ENCODE measurements around the gene SLAIN1.

SLAIN1 gene

DNA sequence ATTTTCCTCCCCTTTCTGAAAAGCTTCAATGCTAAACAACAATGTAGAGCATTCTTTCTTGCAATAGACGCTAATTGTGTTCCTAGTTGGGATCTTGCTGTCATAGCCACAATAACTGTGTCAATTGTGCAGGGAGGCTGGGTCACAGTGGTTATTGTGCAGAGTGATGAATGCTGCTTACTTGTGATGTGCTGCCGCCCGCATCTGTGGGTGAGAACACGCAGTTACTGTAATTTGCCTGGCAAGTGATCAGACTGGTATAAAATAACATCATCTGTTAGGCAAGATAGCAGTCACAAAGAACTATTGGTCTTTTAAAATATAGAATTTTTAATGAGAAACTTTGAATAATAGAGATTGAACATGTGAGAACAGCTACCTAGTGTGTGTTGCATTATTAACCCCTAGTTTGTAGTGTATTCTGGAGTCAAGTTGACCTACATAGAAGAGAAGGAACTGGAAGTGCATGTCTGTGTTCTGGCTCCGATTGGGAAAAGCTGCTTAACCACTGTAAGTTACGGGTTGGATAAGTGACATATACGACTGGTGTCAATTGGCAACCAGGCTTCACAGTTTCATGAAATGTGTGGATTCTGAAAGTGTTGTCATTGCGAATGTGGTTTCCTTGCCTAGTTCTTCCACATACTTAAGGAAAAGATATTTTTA, 43.6 kb downstream of the SLAIN1 start:
- in situ Hi-C loops (cut with HindIII; ENCODE audit: low pct_ligation_motif_present, low pct_unique_long_range_greater_than_20kb, low sequenced_read_pairs): no loop called here
- DNase-seq: no peak

- no peak for DNase-seq
- in situ Hi-C loops (cut with HindIII; ENCODE audit: low pct_ligation_motif_present, low pct_unique_long_range_greater_than_20kb, low sequenced_read_pairs): no loop called here
These were observed 44.1 kb downstream of the SLAIN1 start for GRCh38 chr13:77741597-77741972.

- no peak for DNase-seq
- in situ Hi-C loops (cut with HindIII; ENCODE audit: low pct_ligation_motif_present, low pct_unique_long_range_greater_than_20kb, low sequenced_read_pairs): no loop called here
These were observed 45.3 kb downstream of the SLAIN1 start for GRCh38 chr13:77742801-77743200.

- in situ Hi-C loops (cut with HindIII; ENCODE audit: low pct_ligation_motif_present, low pct_unique_long_range_greater_than_20kb, low sequenced_read_pairs): no loop called here
- no peak for DNase-seq
These were observed 48.3 kb downstream of the SLAIN1 start for GRCh38 chr13:77745784-77746183.

DNA sequence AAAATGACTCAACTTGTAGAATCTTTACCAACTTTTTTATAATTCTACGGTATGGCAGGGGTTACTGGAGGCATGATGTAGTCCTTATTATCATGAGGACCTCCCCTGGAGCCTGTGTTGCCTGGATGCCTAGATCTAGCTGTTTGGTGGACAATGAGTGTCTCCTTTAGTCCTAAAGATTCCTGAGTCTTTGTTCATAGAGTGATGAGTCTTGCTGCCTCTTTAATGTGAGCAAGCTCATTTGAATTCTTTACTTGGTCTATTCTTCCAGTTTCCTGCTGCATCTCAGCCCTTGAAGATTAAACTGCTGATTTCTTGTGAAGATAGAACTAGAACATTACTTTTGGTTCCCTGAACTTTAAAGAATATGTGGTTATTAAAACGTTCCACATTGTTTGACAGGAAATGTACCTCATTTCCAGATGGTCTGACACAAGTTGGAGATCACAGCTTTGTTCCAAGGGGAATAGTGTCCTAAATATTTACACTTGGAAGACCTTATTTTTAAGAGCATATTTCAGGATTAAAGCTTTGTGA, 51.9 kb downstream of the SLAIN1 start:
- in situ Hi-C loops (cut with HindIII; ENCODE audit: low pct_ligation_motif_present, low pct_unique_long_range_greater_than_20kb, low sequenced_read_pairs): no loop called here
- DNase-seq: no peak

- in situ Hi-C loops (cut with HindIII; ENCODE audit: low pct_ligation_motif_present, low pct_unique_long_range_greater_than_20kb, low sequenced_read_pairs): no loop called here
- peak; percentile 47 for DNase-seq
These were observed 54.3 kb downstream of the SLAIN1 start for GRCh38 chr13:77751513-77752456.

DNA sequence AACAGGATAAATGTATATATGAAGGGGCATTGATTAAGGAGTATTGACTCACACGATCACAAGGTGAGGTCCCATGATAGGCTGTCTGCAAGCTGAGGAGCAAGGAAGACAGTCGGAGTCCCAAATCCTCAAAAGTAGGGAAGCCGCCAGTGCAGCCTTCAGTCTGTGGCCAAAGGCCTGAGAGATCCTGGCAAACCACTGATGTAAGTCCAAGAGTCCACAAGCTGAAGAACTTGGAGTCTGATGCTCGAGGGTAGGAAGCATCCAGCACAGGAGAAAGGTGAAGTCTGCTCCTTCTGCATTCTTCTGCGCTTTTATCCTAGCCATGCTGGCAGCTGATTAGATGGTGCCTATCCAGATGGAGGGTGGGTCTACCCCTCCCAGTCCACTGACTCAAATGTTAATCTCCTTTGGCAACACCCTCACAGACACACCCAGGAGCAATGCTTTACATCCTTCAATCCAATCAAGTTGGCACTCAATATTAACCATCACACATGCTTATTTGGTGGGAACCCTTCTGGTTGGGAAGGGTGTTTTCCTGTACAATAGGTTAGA, 55.1 kb downstream of the SLAIN1 start:
- DNase-seq: no peak
- in situ Hi-C loops (cut with HindIII; ENCODE audit: low pct_ligation_motif_present, low pct_unique_long_range_greater_than_20kb, low sequenced_read_pairs): no loop called here

DNA sequence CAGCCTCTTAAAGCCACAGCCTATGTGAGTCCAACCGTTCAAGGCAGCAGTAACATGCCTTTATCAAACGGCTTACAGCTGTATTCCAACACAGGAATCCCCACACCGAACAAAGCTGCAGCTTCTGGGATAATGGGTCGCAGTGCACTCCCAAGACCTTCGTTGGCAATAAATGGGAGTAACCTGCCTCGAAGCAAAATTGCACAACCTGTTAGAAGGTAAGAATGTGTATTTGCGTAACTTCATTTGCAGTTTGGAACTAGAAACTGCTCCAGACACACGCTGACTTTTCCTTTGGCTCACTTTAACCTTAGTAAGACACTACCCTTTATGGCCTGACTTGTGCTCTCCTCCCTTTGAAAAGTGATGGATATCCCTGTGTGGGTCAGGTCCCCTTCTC, 63.4 kb downstream of the SLAIN1 start:
- no peak for DNase-seq

GRCh38 chr13:77767413-77767812, 69.9 kb downstream of the SLAIN1 start:
- in situ Hi-C loops (cut with HindIII; ENCODE audit: low pct_ligation_motif_present, low pct_unique_long_range_greater_than_20kb, low sequenced_read_pairs): no loop called here
- DNase-seq: no peak

More for the DNA sequence above, 63.4 kb downstream of the SLAIN1 start:
- in situ Hi-C loops (cut with HindIII; ENCODE audit: low pct_ligation_motif_present, low pct_unique_long_range_greater_than_20kb, low sequenced_read_pairs): no loop called here

DNA sequence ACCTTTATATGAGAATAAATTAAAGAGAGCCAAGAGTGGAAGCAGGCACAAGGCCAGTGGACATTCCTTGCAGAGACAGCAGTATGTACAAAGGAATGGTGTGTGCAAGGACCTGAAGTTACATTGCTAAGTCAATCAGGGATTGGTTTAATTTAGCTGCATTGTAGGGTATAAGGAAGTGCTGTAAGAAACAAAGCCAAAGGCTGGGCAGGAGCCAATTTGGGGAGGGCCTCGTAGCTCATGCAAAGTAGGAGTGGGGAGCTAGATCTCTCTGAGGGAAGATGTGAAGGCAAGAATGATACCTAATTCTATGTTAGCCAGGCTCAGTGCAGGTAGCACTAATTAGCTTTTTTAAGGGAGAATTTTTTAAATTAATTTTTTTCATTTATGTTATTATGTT, 76.7 kb downstream of the SLAIN1 start:
- in situ Hi-C loops (cut with HindIII; ENCODE audit: low pct_ligation_motif_present, low pct_unique_long_range_greater_than_20kb, low sequenced_read_pairs): no loop called here
- no peak for DNase-seq

GRCh38 chr13:77776704-77777103, 79.2 kb downstream of the SLAIN1 start:
- in situ Hi-C loops (cut with HindIII; ENCODE audit: low pct_ligation_motif_present, low pct_unique_long_range_greater_than_20kb, low sequenced_read_pairs): no loop called here
- DNase-seq: no peak

- in situ Hi-C loops (cut with HindIII; ENCODE audit: low pct_ligation_motif_present, low pct_unique_long_range_greater_than_20kb, low sequenced_read_pairs): no loop called here
- peak; percentile 53 for DNase-seq
These were observed 82.2 kb downstream of the SLAIN1 start for GRCh38 chr13:77779552-77780272.

GRCh38 chr13:77781808-77782207, 84.3 kb downstream of the SLAIN1 start:
- DNase-seq: no peak
- in situ Hi-C loops (cut with HindIII; ENCODE audit: low pct_ligation_motif_present, low pct_unique_long_range_greater_than_20kb, low sequenced_read_pairs): no loop called here

DNA sequence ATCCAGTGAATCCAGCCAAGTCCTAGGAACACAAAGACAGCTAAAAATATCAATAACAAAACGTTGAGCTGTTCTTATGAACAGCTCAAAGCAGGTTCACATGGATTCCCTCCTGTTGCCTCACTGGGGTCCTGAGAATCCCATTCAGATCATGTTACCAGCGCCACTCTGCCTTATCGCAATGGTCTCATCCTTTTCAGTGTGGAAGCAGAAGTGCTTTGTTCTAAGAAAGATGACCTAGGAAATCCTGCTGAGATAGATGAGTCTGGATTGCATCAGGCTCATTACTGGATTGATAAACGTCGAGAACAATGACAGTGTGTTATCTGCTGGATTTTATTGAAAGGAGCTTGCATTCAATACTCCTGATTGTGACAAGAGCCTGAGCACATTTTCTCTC, 87.0 kb downstream of the SLAIN1 start:
- no peak for DNase-seq
- in situ Hi-C loops (cut with HindIII; ENCODE audit: low pct_ligation_motif_present, low pct_unique_long_range_greater_than_20kb, low sequenced_read_pairs): no loop called here

GRCh38 chr13:77786695-77787287, 89.3 kb downstream of the SLAIN1 start:
- DNase-seq: no peak
- in situ Hi-C loops (cut with HindIII; ENCODE audit: low pct_ligation_motif_present, low pct_unique_long_range_greater_than_20kb, low sequenced_read_pairs): no loop called here

DNA sequence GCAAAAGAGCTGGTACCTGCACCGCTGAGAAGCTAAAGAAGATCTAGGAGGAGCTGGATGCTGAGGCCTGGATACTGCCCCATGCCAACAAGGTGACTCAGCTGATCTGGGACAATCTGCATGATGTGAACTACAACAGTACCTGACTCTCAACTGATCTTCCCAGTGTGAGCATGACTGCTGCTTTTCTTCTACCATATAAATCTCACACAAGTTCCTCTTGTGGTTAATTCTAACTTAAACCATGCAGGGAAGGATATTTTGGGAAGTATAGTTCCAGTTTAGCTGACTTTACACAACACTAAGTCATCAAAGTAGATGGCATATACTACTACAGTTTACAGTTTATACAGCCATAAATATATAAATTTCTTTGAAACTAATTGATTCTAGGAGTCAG, 91.9 kb downstream of the SLAIN1 start:
- in situ Hi-C loops (cut with HindIII; ENCODE audit: low pct_ligation_motif_present, low pct_unique_long_range_greater_than_20kb, low sequenced_read_pairs): no loop called here
- no peak for DNase-seq

- no peak for DNase-seq
- in situ Hi-C loops (cut with HindIII; ENCODE audit: low pct_ligation_motif_present, low pct_unique_long_range_greater_than_20kb, low sequenced_read_pairs): no loop called here
These were observed 102.7 kb downstream of the SLAIN1 start for GRCh38 chr13:77800219-77800618.

- in situ Hi-C loops (cut with HindIII; ENCODE audit: low pct_ligation_motif_present, low pct_unique_long_range_greater_than_20kb, low sequenced_read_pairs): no loop called here
These were observed 109.0 kb downstream of the SLAIN1 start for GRCh38 chr13:77806518-77806917.

More at GRCh38 chr13:77806518-77806917, 109.0 kb downstream of the SLAIN1 start:
- DNase-seq: no peak
